H1 (cell line): Measurements from ENCODE around the gene APP. TPM values are rescaled to one million over a fixed set of nuclear protein-coding genes. Genes with fewer than 3 reads are reported as not detected.

ENCODE experiments used
- CTCF ChIA-PET: fragments of 300-600 bp; sonication (Branson Sonifier 250); formaldehyde crosslinking; loops from one replicate; lab custom pipeline; 2021; ENCODE audit not compliant: partially characterized antibody; lab: Charles Lee
- POLR2A ChIA-PET: fragments of 300-600 bp; sonication (Branson Sonifier 250); formaldehyde crosslinking; loops from one replicate; lab custom pipeline; 2021; ENCODE audit warnings: inconsistent platforms; ENCODE audit not compliant: partially characterized antibody; lab: Charles Lee
- DNase-seq, 2 experiments: peaks; one replicate each; pipeline versions ENCODE4 v3.0.0 to v3.0.0-alpha.2; 2010 to 2022; ENCODE audit warnings: low spot score in 2 of 2, low read depth in 1 of 2, mixed read lengths in 1 of 2
- FAIRE-seq: peaks from 2 replicates; lab custom pipeline; 2011; peaks lifted over from hg19 to GRCh38; lab: Jason Lieb, UNC
- H2AFZ ChIP-seq: 2 replicates; pipeline ENCODE4 v1.8.1; 2012; ENCODE audit warnings: low read length, inconsistent platforms
- H2AK5ac ChIP-seq: 2 replicates; pipeline ENCODE4 v1.6.1; 2013; ENCODE audit warnings: low read depth, low read length
- H2BK120ac ChIP-seq: replicated peaks from 2 replicates; pipeline ENCODE3; 2013; ENCODE audit warnings: low read depth, low read length, inconsistent platforms
- H2BK12ac ChIP-seq: 2 replicates; pipeline ENCODE4 v1.6.1; 2013; ENCODE audit warnings: low read depth, low read length
- H2BK15ac ChIP-seq: 2 replicates; pipeline ENCODE4 v1.6.1; 2013; ENCODE audit warnings: low read length
- H2BK20ac ChIP-seq: 2 replicates; pipeline ENCODE4 v1.6.1; 2013; ENCODE audit warnings: low read length
- H2BK5ac ChIP-seq: 2 replicates; pipeline ENCODE4 v1.6.1; 2013; ENCODE audit warnings: low read depth, low read length
- H3K14ac ChIP-seq: 2 replicates; pipeline ENCODE4 v1.6.1; 2013; ENCODE audit warnings: inconsistent platforms; ENCODE audit not compliant: insufficient read length
- H3K18ac ChIP-seq: 2 replicates; pipeline ENCODE4 v1.6.1; 2013; ENCODE audit warnings: low read length; ENCODE audit errors: extremely low read depth
- H3K23ac ChIP-seq: 2 replicates; pipeline ENCODE4 v1.6.1; 2013; ENCODE audit warnings: inconsistent platforms; ENCODE audit not compliant: insufficient read length
- H3K23me2 ChIP-seq: 2 replicates; pipeline ENCODE4 v1.6.1; 2013; ENCODE audit warnings: low read depth, low read length
- H3K27ac ChIP-seq: 2 replicates; pipeline ENCODE4 v1.6.1; 2011; ENCODE audit warnings: low read depth, low read length, inconsistent platforms
- H3K27me3 ChIP-seq, 4 experiments: replicated peaks in 1 of 4; 1 replicate in 1 of 4; 2 replicates in 3 of 4; pipeline versions ENCODE4 v1.6.1 to v1.8.1; 2011 to 2013; ENCODE audit warnings: low read length in 3 of 4, mild to moderate bottlenecking in 3 of 4, inconsistent platforms in 2 of 4, mixed read lengths in 2 of 4, moderate library complexity in 1 of 4; ENCODE audit not compliant: control insufficient read depth in 3 of 4, insufficient read depth in 3 of 4; ENCODE audit errors: extremely low read depth in 1 of 4
- H3K36me3 ChIP-seq, 4 experiments: 2 replicates each; pipeline versions ENCODE4 v1.6.1 to v1.8.1; 2011 to 2013; ENCODE audit warnings: mild to moderate bottlenecking in 4 of 4, low read length in 3 of 4, moderate library complexity in 2 of 4, control low read depth in 1 of 4, inconsistent platforms in 1 of 4; ENCODE audit not compliant: insufficient read depth in 4 of 4, control insufficient read depth in 2 of 4
- H3K4ac ChIP-seq: replicated peaks from 2 replicates; pipeline ENCODE3; 2013; ENCODE audit warnings: low read length, low read depth, mixed read lengths, inconsistent platforms; ENCODE audit not compliant: insufficient read length
- H3K4me1 ChIP-seq, 4 experiments: replicated peaks in 1 of 4; 1 replicate in 1 of 4; 2 replicates in 3 of 4; pipeline versions ENCODE4 v1.6.1 to v1.8.1; 2011 to 2013; ENCODE audit warnings: low read length in 3 of 4, inconsistent platforms in 2 of 4, mixed read lengths in 1 of 4; ENCODE audit not compliant: insufficient read depth in 4 of 4, control insufficient read depth in 3 of 4
- H3K4me2 ChIP-seq, 2 experiments: 2 replicates each; pipeline versions ENCODE4 v1.6.1 to v1.8.1; 2011 to 2013; ENCODE audit warnings: low read depth in 2 of 2, low read length in 2 of 2, control low read depth in 1 of 2, inconsistent platforms in 1 of 2, mild to moderate bottlenecking in 1 of 2; ENCODE audit not compliant: insufficient read depth in 1 of 2
- H3K4me3 ChIP-seq, 4 experiments: fragments of 200-600, 300-600 bp in 1 of 4; sonication (generic), shearing (Covaris generic), sonication (Bioruptor Twin) in 1 of 4; 2 replicates each; pipeline versions ENCODE4 v1.5.1 to v1.8.1; 2011 to 2016; ENCODE audit warnings: low read length in 4 of 4, low read depth in 3 of 4, control low read depth in 2 of 4, inconsistent platforms in 2 of 4, mild to moderate bottlenecking in 2 of 4, mixed read lengths in 1 of 4, moderate library complexity in 1 of 4; ENCODE audit not compliant: insufficient read depth in 2 of 4; ENCODE audit errors: extremely low read depth in 1 of 4
- H3K56ac ChIP-seq: replicated peaks from 2 replicates; pipeline ENCODE3; 2013; ENCODE audit warnings: low read depth, mild to moderate bottlenecking, mixed read lengths, low read length, inconsistent platforms; ENCODE audit not compliant: insufficient read length
- H3K79me1 ChIP-seq: 2 replicates; pipeline ENCODE4 v1.6.1; 2013; ENCODE audit warnings: low read depth, low read length, control low read depth
- H3K79me2 ChIP-seq, 2 experiments: 2 replicates each; pipeline versions ENCODE4 v1.6.1 to v1.8.1; 2012 to 2013; ENCODE audit warnings: low read length in 2 of 2, mild to moderate bottlenecking in 2 of 2, inconsistent platforms in 1 of 2; ENCODE audit not compliant: insufficient read depth in 2 of 2, control insufficient read depth in 1 of 2
- H3K9ac ChIP-seq, 4 experiments: replicated peaks in 1 of 4; 1 replicate in 1 of 4; 2 replicates in 3 of 4; pipeline versions ENCODE4 v1.6.1 to v1.8.1; 2011 to 2013; ENCODE audit warnings: low read depth in 3 of 4, low read length in 3 of 4, control low read depth in 2 of 4, mild to moderate bottlenecking in 2 of 4, moderate library complexity in 2 of 4, inconsistent platforms in 1 of 4; ENCODE audit errors: extremely low read depth in 1 of 4
- H3K9me3 ChIP-seq, 2 experiments: 2 replicates each; pipeline versions ENCODE4 v1.6.1 to v1.8.1; 2012 to 2013; ENCODE audit warnings: mild to moderate bottlenecking in 2 of 2, moderate library complexity in 2 of 2, control low read depth in 1 of 2, inconsistent platforms in 1 of 2, low read depth in 1 of 2, low read length in 1 of 2, mixed read lengths in 1 of 2; ENCODE audit not compliant: insufficient read depth in 2 of 2
- H4K20me1 ChIP-seq, 2 experiments: replicated peaks in 1 of 2; 2 replicates each; pipeline versions ENCODE3 to v1.8.1; 2011 to 2013; ENCODE audit warnings: inconsistent platforms in 2 of 2, low read length in 2 of 2, mild to moderate bottlenecking in 1 of 2; ENCODE audit not compliant: insufficient read depth in 2 of 2, control insufficient read depth in 1 of 2
- H4K5ac ChIP-seq: 2 replicates; pipeline ENCODE4 v1.6.1; 2013; ENCODE audit warnings: low read length, low read depth, mixed read lengths, inconsistent platforms; ENCODE audit not compliant: insufficient read length
- H4K8ac ChIP-seq: 2 replicates; pipeline ENCODE4 v1.8.0; 2013; ENCODE audit warnings: mild to moderate bottlenecking, moderate library complexity, low read length, inconsistent platforms; ENCODE audit not compliant: insufficient read depth; ENCODE audit errors: extremely low read depth
- H4K91ac ChIP-seq: replicated peaks from 2 replicates; pipeline ENCODE3; 2013; ENCODE audit warnings: low read length, mixed read lengths, inconsistent platforms; ENCODE audit not compliant: insufficient read length
- SIRT6 ChIP-seq: IDR thresholded peaks from one replicate; pipeline ENCODE4 v1.7.1; 2012; ENCODE audit warnings: low read length, inconsistent platforms
- TAF1 ChIP-seq: IDR thresholded peaks from 2 replicates; pipeline ENCODE4 v1.6.1; 2011; ENCODE audit warnings: mild to moderate bottlenecking, low read depth, low read length
- YY1 ChIP-seq: IDR thresholded peaks from 2 replicates; pipeline ENCODE4 v1.6.1; 2011; ENCODE audit warnings: low read depth, mild to moderate bottlenecking, low read length
- WGBS, 2 experiments: shearing (Covaris generic) in 1 of 2; methylation state at CpG; one replicate each; pipeline versions ENCODE4 v1.1.6 to v1.1.7; 2013 to 2015; ENCODE audit warnings: low lambda C conversion rate in 2 of 2, mixed read lengths in 2 of 2, inconsistent platforms in 1 of 2, low coverage in 1 of 2, missing lambda C conversion rate in 1 of 2; ENCODE audit not compliant: insufficient replicate concordance in 2 of 2, insufficient coverage in 1 of 2, insufficient read length in 1 of 2; ENCODE audit errors: extremely low coverage in 1 of 2, missing lambda C conversion rate in 1 of 2; 5-methylcytosine and 5-hydroxymethylcytosine counted together
- polyA plus RNA-seq, 7 experiments: library from polyadenylated mRNA; depleted of rRNA in 3 of 7; stranded (reverse) in 5 of 7; unstranded in 2 of 7; fragments of >200 nt in 5 of 7; fragments of 200-250 nt in 2 of 7; gene quantifications; 1 replicate in 5 of 7; 2 replicates in 1 of 7; 4 replicates in 1 of 7; pipeline versions ENCODE4 v1.2.1 to v1.2.3, GENCODE V29; 2011 to 2013; ENCODE audit warnings: missing spikeins in 2 of 7, mixed read lengths in 2 of 7
- total RNA-seq: library from RNA; stranded (reverse); fragmentation: NEBNext Ultra II Directional; extraction: Animal tissue kit (Norgen Biotek cat#: 25700); gene quantifications from 2 replicates; pipeline ENCODE4 v1.2.1, GENCODE V29; 2021
- TF ChIP-seq, protein P1 (sequence below), 3 experiments: IDR thresholded peaks; 1 replicate in 2 of 3; 2 replicates in 1 of 3; pipeline versions ENCODE4 v1.5.1 to v1.6.1; 2011; ENCODE audit warnings: low read length in 3 of 3, mild to moderate bottlenecking in 3 of 3, inconsistent platforms in 2 of 3, low read depth in 1 of 3, moderate library complexity in 1 of 3; ENCODE audit not compliant: insufficient read depth in 1 of 3; ENCODE audit errors: control extremely low read depth in 1 of 3
- TF ChIP-seq, protein P2 (sequence below): IDR thresholded peaks from 2 replicates; pipeline ENCODE4 v1.6.1; 2012; ENCODE audit warnings: low read length, inconsistent platforms

Gene APP
- total and polyA plus RNA-seq, 2 of the 8 experiments (the other 6 are each of a cell fraction or from before 2014, with no cell fraction given) = 375 to 551 TPM

DNA sequence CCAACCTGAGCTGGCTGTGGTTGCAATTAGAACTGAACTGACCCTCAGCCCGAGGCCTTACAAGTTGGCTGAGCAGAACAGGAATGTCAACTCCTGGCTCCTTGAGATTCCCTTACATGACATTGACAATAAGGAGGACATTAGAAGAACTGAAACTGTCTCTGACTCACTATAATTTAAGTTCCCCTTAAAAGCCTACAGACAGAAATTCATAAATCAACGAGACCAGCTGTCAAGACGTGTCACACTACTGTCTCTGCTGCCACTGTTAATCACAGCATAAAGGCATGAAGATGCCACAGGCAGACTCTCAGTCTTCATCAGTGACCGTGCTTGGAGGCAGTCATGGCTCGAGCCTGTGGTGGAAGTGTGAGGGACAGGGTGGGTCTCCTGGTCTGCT is 267.0 kb downstream of the APP start:
- no peak overlapping the region for H2AFZ ChIP-seq
- no peaks in the 10 kb centered on the region for H4K20me1 ChIP-seq
- H2BK15ac ChIP-seq = no peak overlapping the region
- peaks cover 0 to 24% (median 11%) of the 10 kb centered on the region in 4 experiments; a peak in 5 of 8 replicates for H3K36me3 ChIP-seq
- H3K79me2 ChIP-seq = no peaks in the 10 kb centered on the region
- H3K79me1 ChIP-seq = no peaks in the 10 kb centered on the region; the same call in 1 of the 2 replicates
- H3K4me3 ChIP-seq = no peak overlapping the region
- no peak overlapping the region for H3K4me2 ChIP-seq
- ChIA-PET CTCF (no interaction called here), POLR2A (no interaction called here)
- no peak overlapping the region for H3K23ac ChIP-seq
- FAIRE-seq = no peak
- no peaks in the 10 kb centered on the region for H3K9me3 ChIP-seq
- no peaks in the 10 kb centered on the region for H3K23me2 ChIP-seq
- WGBS, 2 experiments = 88% methylated on average over 5 of the region's 5 CpGs; no CpG with 5 or more reads in 1 of the 2 experiments
- H3K4me1 ChIP-seq = peaks cover 0 to 3% (median 0%) of the 10 kb centered on the region in 4 experiments; a peak in 2 of 7 replicates
- H2BK12ac ChIP-seq = no peak overlapping the region
- H3K14ac ChIP-seq = no peak overlapping the region
- H3K18ac ChIP-seq = no peak overlapping the region
- H3K27me3 ChIP-seq = no peaks in the 10 kb centered on the region; a peak in 1 of 7 replicates
- TF ChIP-seq TAF1 (no peak), SIRT6 (no peak), YY1 (no peak)
- TF ChIP-seq, protein P1, sequence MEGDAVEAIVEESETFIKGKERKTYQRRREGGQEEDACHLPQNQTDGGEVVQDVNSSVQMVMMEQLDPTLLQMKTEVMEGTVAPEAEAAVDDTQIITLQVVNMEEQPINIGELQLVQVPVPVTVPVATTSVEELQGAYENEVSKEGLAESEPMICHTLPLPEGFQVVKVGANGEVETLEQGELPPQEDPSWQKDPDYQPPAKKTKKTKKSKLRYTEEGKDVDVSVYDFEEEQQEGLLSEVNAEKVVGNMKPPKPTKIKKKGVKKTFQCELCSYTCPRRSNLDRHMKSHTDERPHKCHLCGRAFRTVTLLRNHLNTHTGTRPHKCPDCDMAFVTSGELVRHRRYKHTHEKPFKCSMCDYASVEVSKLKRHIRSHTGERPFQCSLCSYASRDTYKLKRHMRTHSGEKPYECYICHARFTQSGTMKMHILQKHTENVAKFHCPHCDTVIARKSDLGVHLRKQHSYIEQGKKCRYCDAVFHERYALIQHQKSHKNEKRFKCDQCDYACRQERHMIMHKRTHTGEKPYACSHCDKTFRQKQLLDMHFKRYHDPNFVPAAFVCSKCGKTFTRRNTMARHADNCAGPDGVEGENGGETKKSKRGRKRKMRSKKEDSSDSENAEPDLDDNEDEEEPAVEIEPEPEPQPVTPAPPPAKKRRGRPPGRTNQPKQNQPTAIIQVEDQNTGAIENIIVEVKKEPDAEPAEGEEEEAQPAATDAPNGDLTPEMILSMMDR (IDR thresholded peaks at IDR 0.05; ENCODE audit: control extremely low read depth in 1 of 3, insufficient read depth in 1 of 3, low read depth in 1 of 3, low read length in 3 of 3) = no peak
- TF ChIP-seq, protein P2, sequence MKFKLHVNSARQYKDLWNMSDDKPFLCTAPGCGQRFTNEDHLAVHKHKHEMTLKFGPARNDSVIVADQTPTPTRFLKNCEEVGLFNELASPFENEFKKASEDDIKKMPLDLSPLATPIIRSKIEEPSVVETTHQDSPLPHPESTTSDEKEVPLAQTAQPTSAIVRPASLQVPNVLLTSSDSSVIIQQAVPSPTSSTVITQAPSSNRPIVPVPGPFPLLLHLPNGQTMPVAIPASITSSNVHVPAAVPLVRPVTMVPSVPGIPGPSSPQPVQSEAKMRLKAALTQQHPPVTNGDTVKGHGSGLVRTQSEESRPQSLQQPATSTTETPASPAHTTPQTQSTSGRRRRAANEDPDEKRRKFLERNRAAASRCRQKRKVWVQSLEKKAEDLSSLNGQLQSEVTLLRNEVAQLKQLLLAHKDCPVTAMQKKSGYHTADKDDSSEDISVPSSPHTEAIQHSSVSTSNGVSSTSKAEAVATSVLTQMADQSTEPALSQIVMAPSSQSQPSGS = no peak
- TF ChIP-seq, all 59 proteins: peak for 0
- H4K8ac ChIP-seq = no peak overlapping the region
- no peak overlapping the region for H3K4ac ChIP-seq
- no peak overlapping the region for H3K9ac ChIP-seq
- no peak overlapping the region for H3K27ac ChIP-seq
- H2BK20ac ChIP-seq = no peak overlapping the region
- H3K56ac ChIP-seq = no peak overlapping the region
- no peak overlapping the region for H2BK5ac ChIP-seq
- no peak overlapping the region for H2BK120ac ChIP-seq
- no peak overlapping the region for H4K91ac ChIP-seq
- no peak overlapping the region for H2AK5ac ChIP-seq
- no peak overlapping the region for H4K5ac ChIP-seq
- no peak for DNase-seq
